Measurements from ENCODE around the gene GATA3. TPM values are rescaled to one million over a fixed set of nuclear protein-coding genes. Genes with fewer than 3 reads are reported as not detected.

Gene GATA3
- total RNA-seq, 1 donor from 2014 or later = 2.6 TPM

DNA sequence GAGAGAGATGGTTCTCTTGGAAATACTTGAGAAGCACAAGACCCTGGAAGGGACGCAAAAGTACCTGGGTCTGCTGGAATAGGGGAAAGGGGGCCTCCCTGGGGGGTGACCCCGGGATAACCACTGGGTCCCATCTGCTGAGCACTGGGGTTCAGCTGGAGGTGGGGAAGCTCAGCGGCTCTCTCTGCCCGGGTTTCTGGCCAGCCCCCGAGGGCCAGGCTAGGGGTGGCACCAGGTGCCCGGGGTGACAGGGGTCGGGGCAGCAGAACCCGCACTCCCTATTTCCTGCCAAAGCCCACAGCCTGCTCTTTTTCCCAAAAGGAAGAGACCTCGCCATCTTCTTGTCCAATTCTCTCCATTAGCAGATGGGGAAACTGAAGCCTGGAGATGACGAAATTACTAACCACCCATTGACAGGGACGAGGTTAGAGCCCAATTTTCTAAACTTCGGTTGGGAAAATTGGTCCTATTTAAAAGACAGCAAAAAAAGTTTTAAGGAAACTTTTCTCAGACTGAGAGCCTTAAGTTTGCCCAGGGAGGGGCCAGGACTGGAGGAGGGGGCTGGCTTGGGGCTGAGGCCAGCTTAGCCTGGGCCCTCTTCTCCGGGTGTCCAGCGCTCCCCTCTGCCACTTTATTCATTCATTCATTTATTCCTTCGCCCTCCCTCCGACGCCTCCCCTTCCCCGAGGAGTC is 17.8 kb upstream of the GATA3 start:
- intact Hi-C loops (cut with DNase I) = loop anchor here (2.0 kb wide), 1 partner anchor 22 kb away; no protein-coding TSS in a partner anchor
- DNase-seq (ENCODE audit: low spot score) (peak; percentile 43), ATAC-seq (no peak)

DNA sequence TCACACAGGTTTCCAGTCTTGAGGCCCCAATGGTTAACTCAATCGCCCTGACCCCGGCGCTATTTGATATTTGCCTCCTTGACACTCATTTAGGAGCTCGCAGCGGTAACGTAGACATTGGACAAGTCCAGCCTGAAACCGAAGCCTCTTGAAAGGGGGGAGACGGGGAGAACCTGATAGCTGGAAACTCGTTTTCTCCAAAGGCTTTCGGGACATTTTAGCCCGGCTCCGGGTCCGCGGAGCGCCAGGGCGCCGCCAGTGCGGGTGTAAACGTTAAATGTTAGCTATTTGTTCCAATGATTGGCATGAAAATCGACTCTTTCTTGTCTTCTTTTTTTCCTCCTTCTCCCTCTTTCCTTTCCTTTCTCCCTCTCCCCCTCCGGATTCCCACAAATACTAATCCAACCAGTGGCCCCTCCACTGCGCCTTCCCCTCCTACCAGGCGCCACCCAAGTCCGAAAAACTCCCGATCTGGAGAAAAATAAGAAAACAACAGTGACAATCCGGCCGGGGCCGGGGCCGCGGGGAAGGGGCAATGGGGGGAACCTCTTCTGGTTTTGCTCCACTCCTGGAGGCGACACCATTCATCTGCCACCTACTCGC is 17.2 kb upstream of the GATA3 start:
- intact Hi-C loops (cut with DNase I) = loop anchor here (2.0 kb wide), 1 partner anchor 22 kb away; no protein-coding TSS in a partner anchor
- DNase-seq (ENCODE audit: low spot score) = peak; percentile 25

DNA sequence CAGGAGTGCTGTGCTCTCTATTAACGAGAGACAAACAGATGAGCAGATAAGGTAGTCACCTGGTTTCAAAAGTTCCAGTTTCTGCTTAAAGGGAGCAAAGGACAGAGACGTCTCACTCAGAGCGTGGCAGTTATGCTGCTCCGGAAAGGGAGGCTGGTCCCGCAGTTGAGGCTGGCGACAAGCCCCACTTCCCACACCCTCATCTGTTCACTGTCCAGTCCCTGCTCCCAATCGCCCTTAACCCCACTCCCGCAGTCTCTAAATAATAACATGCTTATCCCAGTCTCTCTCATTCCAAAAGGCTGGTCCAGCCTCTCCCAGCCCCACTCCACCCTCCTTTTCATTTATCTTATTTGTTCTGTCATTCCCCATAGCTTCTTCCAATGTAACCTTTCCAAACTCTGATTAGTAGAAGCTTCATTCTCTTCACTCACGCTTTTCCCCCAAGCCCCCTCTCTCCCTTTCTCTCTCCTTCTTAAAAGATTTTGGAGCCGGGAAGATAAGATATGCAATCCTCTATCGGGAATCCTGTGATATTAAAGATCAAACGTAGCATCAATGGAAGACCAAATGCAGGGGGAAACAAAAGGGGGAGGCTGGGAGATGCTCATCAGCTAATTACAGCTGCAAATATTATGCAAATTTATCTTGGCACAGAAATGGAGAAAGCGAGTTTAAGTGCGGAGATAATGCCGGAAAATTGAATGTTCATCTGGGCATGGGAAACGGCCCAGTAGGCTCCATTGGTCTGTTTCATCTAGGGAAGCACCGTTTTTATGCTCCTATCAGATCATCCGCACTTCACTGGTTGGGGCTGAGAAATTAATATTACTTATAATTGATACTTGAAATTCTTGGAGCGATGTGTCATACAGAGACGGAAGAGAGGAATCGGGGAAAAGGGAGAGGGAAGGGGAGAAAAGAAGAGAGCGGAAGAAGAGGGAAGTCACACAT is 16.3 kb upstream of the GATA3 start:
- DNase-seq (ENCODE audit: low spot score) (peak; percentile 18), ATAC-seq (no peak)
- intact Hi-C loops (cut with DNase I) = loop anchor here (2.0 kb wide), 1 partner anchor 21 kb away; no protein-coding TSS in a partner anchor

More for the DNA sequence above, 17.2 kb upstream of the GATA3 start:
- no peak for ATAC-seq

DNA sequence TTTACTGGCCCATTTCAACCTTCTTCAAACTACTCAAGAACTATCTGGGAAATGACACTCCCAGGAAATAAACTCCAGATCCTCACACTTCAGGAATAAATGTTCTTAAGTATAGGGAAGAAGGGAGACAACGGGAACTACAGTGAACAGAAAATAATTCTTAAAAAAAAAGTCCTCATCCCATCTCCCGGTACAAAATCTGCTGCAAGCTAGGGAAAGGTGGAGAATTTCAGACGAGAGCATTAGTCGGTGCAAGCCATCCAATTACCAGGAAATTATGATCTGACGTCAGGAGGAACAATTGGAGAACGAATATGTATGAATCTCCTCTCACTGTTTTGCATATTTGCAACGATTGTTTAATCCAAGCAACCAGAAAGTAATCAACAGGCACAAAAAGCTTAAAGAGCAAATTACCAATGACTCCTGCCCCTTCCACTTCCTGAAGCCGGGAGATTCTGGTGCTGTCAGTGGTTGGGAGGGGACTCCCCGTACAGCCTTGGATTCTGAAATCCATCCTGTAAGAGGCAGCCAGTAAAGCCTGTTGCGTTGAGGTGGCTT is 15.1 kb upstream of the GATA3 start:
- no peak for ATAC-seq
- no peak for DNase-seq (ENCODE audit: low spot score)
- intact Hi-C loops (cut with DNase I) = no loop called here

DNA sequence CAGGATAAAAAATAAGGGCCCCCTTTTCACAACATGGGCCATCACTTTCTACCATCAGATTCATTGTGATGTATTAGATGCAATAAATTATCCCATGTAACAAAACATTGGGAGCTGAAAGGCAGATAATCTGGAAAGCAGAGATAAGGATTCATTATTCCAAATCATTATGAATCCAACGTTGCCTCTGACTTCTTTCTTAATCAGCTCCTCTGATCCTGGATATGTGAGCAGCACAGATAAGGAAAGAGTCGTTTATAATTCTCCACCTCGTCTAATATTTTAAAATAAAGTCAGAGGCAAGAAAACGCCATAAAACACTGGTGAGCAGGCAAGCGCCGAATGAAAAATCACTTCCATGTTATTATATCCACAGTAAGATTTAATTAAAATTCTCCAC is 13.8 kb upstream of the GATA3 start:
- intact Hi-C loops (cut with DNase I) = no loop called here
- ATAC-seq (no peak), DNase-seq (ENCODE audit: low spot score) (no peak)

DNA sequence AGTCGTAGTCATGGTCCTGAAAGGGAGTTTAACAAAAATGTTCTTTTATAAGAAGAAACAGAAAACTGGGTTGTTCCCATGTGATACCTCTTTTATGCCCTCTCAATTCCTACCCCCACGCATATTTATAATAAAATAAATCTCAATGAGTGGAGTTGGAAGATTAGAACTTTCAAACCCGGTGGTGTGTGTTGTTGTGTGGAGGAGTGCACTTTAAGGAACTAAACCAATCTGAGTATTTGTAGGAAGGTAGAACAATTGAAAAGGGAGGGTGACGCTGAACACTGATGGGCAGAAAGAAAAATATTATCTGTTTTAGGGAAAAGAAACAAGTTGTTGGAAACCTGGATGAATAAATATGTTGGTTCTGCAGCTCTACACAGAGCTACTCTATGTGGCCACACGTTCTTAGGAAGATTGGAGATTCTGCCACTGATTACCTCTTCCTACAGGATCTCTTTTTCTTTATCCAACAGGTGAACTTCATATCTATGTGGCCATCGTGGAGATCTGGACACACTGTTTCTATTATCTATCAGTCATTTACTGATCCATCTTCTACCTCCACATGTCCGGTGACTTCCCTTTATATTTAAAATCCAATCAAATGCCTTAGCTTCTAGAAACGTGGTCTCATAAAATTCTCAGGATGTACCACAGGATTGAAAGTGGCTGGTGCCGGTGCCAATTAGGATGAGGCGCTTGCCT is 13.1 kb upstream of the GATA3 start:
- intact Hi-C loops (cut with DNase I) = no loop called here
- DNase-seq (ENCODE audit: low spot score) = no peak
- no peak for ATAC-seq

DNA sequence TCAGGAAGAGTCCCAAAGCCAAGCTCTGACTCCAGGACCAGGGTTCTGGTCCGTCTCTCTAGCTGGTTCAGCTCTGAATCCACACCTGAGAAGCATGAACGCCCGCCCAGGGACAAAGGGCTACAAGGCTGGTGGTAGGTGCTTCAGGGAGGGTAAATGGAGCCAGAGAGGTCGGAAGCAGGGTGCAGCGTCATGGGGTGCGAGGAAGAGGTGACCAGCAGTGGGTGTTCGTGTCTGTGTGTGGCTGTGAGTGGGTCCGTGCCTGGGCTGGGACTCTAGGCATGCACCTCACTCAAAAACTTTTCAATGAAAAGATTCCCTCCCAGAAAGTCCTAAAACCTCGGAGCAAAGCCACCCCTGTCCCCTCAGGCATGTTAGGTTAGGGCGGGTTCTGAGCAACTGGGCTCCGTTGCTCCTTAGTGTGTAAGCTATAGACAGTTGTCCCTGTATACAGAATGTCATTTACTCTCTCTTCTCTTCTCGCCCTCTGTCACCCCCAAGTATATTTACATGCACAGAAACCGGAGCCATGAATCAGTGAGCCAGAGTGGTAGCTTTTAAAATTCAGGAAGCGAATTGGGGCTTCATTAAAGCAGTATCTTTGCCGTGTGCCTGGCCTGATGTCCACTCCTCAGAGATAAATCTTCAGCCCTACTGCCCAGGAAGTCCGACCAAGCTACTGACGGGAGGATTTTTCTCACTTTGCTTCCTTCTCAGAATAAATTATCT is 12.3 kb upstream of the GATA3 start:
- intact Hi-C loops (cut with DNase I) = no loop called here
- DNase-seq (ENCODE audit: low spot score) (no peak), ATAC-seq (no peak)

DNA sequence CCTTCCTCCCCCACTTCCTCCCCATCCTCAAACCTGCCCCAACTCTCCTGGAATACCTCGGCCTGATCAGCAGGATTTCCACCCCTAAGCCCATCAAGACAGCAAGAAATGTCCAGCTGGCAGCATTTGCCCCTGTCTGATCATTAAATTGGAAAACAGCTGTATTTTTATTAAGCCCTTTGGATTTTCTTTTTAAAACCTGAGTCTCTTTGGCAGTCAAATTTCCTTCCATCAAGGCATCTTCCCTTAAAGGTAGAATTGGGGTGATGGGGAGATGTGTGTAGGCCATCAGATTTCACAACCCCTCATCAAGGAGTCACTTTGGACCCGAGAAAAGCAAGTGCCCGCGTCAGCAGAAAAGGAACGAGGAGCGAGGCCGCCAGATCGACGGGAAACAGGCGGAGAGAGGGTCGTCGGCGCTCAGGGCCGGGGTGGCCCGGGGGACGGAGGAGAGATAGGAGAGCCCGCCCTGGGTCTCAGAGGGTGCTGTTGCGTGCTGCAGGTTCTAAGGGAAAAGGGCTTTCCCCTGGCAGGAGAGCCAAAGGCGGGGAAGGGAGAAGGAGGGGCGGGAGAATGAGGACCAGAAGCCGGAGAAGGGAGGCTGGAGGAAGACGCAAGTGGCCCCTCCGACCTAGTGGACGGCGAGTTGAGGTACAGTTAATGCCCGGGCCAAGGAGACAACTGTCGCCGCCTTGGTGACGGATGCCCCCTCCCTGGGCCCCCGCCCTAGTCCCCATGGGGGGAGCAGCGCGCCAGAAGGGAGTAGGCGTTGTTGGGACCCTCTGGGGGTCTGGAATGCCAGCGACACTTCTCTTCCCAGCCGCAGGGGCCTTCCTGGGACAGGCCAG is 11.5 kb upstream of the GATA3 start:
- intact Hi-C loops (cut with DNase I) = no loop called here
- peak; percentile 48 for DNase-seq (ENCODE audit: low spot score)

DNA sequence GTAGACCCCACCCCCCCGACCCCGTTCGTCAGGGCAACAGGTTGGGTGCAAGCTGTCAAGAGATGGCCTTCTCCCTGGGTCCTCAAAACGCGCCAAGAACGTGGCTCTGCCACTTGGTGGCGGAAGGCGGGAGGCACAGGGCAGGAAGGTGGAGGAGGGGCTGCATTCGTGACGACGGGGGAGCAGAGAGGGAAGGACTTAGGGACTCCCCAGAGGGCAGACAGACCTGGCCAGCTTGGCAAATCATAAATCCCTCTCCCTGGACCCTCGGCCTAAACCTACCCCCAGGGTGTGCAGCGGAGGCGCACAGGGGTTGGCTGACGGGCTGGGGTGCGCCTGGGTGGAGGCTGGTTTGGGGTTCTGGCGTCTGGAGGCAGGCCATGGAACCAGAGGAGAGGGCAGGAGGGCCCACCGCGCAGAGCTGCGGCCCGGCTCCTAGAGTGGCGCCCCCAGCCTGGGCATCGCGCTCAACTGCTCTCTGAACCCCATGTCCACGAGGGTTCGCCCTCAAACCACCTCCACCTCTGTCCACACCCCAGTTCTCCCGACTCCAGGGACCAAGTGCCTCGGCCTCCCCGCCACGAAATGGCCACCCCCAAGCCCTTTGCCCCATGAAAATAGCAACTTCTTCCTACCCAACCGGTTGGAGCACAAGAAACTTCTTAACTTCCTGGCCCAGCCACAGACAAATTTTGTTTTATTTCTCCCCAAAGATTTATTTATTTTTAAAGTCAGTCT is 10.8 kb upstream of the GATA3 start:
- peak; percentile 6 for ATAC-seq
- intact Hi-C loops (cut with DNase I) = no loop called here
- peak; percentile 42 for DNase-seq (ENCODE audit: low spot score)

More for the DNA sequence above, 11.5 kb upstream of the GATA3 start:
- ATAC-seq = peak; percentile 29

DNA sequence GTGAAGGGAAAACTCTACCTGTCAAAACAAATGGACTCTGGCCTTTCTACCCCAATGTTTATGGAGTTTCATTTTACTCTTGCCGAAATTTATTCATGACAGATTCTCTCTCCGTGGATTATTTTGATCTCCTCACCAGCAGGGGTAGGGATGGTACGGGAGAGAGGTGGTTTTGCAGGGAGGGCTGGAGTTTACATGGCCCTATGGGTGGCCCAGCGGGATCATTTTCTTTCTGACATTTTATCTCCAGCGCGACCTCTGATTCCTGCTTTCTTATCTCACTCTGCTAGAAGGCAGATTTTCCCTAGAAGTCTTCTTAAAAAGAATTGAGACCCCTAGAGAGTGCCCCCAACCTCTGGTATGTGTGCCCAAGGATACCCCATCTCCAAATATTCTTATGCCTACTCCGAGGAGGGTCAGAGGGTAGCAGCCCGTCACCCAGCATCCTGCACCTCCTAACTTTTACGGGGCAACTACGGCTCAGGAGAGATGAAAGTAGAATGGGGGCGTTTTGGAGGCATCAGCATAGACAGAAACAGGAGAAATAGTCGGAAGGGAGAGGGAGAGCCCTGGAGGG is 10.1 kb upstream of the GATA3 start:
- intact Hi-C loops (cut with DNase I) = no loop called here
- ATAC-seq (no peak), DNase-seq (ENCODE audit: low spot score) (peak; percentile 15)

DNA sequence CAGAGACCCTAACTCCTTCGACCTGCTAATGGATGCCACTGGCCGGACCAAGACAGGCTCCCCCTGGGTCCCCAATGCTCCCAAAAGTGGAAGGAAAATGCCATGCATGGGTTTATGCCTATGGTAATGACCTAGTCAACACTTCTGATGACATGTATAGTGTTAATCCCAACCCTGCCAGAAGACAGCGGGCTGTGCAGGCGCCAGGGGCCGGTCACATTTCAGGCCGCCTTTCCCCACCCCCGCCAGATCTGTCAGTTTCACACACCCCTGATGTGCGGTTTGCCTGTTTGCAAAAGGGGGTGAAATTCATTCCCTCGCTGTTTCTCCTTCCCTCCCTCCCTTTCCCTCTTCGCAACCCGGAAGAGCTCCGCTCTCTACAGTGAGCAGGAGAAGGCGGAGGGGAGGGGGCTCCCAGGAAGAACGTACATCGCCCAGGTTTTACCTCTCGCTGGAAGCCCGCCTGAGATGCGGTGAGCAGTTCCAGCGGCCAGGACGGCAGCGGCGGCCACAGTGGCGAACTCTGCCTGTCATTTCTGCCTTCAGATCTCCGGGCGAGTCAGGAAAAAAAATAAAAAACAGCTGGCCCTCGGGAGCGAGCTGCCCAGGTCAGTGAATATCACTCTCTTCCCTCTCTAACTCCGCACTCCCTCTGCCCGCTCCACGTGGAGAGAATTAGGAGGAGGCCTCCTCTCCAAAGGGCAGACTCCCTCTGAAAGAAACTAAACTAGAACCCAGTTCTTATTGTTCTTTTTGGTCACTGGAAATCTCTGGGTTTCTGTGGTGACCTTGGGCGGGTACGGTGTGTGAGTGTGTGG is 9.4 kb upstream of the GATA3 start:
- intact Hi-C loops (cut with DNase I) = no loop called here
- peak; percentile 34 for DNase-seq (ENCODE audit: low spot score)
- no peak for ATAC-seq

DNA sequence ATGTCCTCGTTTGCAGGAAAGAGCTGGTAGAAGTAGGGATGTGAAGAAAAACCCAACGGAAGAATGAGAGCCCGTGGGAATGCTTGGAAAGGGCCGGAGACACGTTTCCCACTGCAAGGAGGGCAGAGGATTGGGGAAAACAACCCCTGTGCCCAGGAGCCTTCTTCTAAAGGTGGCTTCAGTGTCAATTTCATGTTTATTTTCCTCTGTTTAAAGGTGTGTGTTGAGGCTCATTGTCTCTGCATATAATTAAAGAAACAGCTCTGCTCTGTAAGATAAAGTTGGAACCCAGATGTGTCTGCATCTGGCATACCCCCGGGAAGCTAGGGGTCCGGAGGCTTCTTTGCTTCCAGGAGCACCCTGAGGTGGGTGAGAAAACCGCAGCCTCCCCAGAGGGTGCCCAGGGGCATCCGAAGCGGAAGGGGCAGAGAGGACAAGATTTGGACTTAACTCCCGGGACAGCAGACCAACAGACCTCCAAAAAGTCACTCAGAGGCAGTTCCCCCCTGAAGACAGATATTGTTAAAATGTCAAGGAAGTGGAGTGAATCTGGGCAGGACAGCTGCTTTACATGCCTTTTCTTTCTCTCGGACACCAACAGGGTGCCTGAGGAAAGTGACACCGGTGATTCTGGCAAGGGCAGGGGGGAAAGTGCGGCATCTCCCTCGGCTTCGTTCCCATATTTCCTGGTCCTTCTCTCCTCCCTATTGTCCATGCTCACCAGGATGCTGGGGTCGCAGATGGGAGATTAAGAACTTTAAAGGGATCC is 8.6 kb upstream of the GATA3 start:
- ATAC-seq (no peak), DNase-seq (ENCODE audit: low spot score) (peak; percentile 39)
- intact Hi-C loops (cut with DNase I) = no loop called here

DNA sequence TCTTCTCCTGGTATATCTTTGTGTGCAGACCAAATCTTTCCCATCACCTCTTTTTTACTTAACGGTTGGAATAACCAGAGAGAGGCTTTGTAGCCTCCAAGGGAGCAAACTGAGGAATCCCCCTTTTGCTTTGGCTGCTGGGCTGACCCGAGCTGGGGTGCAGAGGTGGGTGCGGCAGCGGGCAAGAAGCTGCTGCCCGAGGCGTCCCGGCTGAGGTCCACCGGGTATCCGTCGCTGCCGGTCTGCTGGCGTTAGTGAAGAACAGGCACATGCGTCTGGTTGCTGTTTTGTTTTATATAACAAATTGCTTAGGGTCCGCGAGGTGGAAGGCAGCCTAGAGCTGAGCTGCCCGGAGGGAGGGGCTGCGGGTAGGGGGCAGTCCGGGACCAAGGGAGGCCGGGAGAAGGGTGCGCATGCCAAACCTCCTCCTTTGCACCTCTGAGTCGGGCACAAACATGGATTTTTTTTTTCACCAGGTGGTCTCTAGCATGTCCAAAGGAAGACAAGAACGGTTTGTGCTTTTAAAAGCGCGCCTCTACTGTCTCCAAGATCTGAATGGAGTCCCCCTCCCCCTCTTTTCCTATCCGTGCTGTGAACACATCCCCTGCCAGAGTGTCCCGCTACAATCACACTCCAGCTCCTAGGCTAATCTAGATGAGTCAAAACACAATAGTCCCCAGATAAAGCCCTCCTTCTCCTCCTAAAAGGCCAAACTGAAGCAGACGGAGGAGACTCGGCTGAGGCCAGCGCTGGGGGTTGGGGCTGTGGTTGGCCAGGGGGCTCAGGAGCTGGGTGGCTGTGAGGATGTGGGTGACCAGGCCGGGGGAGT is 6.8 kb upstream of the GATA3 start:
- intact Hi-C loops (cut with DNase I) = no loop called here
- no peak for DNase-seq (ENCODE audit: low spot score)
- ATAC-seq = no peak
